GM12878 (cell line): ENCODE data around the gene PREX1. TPM values are rescaled to one million over a fixed set of nuclear protein-coding genes. Genes with fewer than 3 reads are reported as not detected.

Source experiments
- ATAC-seq: fragments of 200-7000 bp; cut with Tn5 transposase; 3 replicates; pipeline ENCODE4 v1.9.1; 2020; ENCODE audit warnings: mild to moderate bottlenecking, moderate library complexity
- BruUV-seq: library from RNA; stranded (reverse); fragments of 400-500 nt; replicated peaks from 2 replicates; lab custom pipeline; 2021; lab: Mats Ljungman, UMichigan
- CTCF ChIA-PET: fragments of 300-600 bp; sonication (Branson Sonifier 250); formaldehyde crosslinking; extraction: SDS; loops from one replicate; lab custom pipeline; 2021; ENCODE audit warnings: inconsistent platforms; lab: Yijun Ruan, JAX
- POLR2A ChIA-PET: fragments of 350-600 bp; formaldehyde crosslinking; extraction: SDS; loops from one replicate; lab custom pipeline; 2021; ENCODE audit warnings: inconsistent platforms; lab: Charles Lee
- RAD21 ChIA-PET: fragments of 300-600 bp; sonication (Branson Sonifier 250); formaldehyde crosslinking; loops from one replicate; lab custom pipeline; 2023; ENCODE audit warnings: antibody characterized with exemption; ENCODE audit not compliant: unreplicated experiment; lab: Charles Lee
- SMC1A ChIA-PET: fragments of 300-600 bp; sonication (Branson Sonifier 250); formaldehyde crosslinking; loops from one replicate; lab custom pipeline; 2023; ENCODE audit not compliant: unreplicated experiment, uncharacterized antibody; lab: Charles Lee
- DNase-seq: peaks from one replicate; pipeline ENCODE4 v3.0.0-alpha.2; 2011; ENCODE audit warnings: low read depth, low spot score
- FAIRE-seq: peaks from 3 replicates; lab custom pipeline; 2011; peaks lifted over from hg19 to GRCh38; lab: Jason Lieb, UNC
- H2AFZ ChIP-seq: 2 replicates; pipeline ENCODE4 v1.6.0; 2011; ENCODE audit warnings: low read depth, low read length, control low read depth; ENCODE audit not compliant: control insufficient read depth
- H3K27ac ChIP-seq: 2 replicates; pipeline ENCODE4 v1.5.1; 2011; ENCODE audit warnings: control low read depth; ENCODE audit not compliant: control insufficient read depth, insufficient read depth
- H3K27me3 ChIP-seq, 2 experiments: replicated peaks in 1 of 2; 2 replicates each; pipeline versions ENCODE4 v1.6.0 to v1.6.1; 2011; ENCODE audit warnings: low read length in 1 of 2; ENCODE audit not compliant: control insufficient read depth in 2 of 2, insufficient read depth in 2 of 2
- H3K36me3 ChIP-seq, 2 experiments: 2 replicates each; pipeline ENCODE4 v1.5.1; 2011; ENCODE audit warnings: low read length in 1 of 2; ENCODE audit not compliant: control insufficient read depth in 2 of 2, insufficient read depth in 2 of 2
- H3K4me1 ChIP-seq: 2 replicates; pipeline ENCODE4 v1.6.1; 2011; ENCODE audit warnings: mild to moderate bottlenecking, low read length, moderate library complexity, mixed read lengths; ENCODE audit not compliant: control insufficient read depth, insufficient read depth
- H3K4me2 ChIP-seq: 2 replicates; pipeline ENCODE4 v1.6.0; 2011; ENCODE audit warnings: control low read depth; ENCODE audit not compliant: control insufficient read depth, insufficient read depth
- H3K4me3 ChIP-seq: fragments of 200-600 bp; sonication (generic); 2 replicates; pipeline ENCODE4 v1.5.1; 2016
- H3K79me2 ChIP-seq: 2 replicates; pipeline ENCODE4 v1.6.0; 2011; ENCODE audit warnings: low read length; ENCODE audit not compliant: control insufficient read depth, insufficient read depth
- H3K9ac ChIP-seq: 2 replicates; pipeline ENCODE4 v1.8.0; 2011; ENCODE audit warnings: low read length, control low read depth, mixed read lengths; ENCODE audit not compliant: control insufficient read depth, insufficient read depth
- H3K9me3 ChIP-seq: replicated peaks from 3 replicates; pipeline ENCODE4 v1.5.1; 2011; ENCODE audit warnings: mild to moderate bottlenecking, low read length; ENCODE audit not compliant: control insufficient read depth, insufficient read depth
- H4K20me1 ChIP-seq: 2 replicates; pipeline ENCODE4 v1.6.0; 2011; ENCODE audit not compliant: control insufficient read depth, insufficient read depth
- CREM ChIP-seq: IDR thresholded peaks from 2 replicates; pipeline ENCODE4 v1.6.1; 2014; ENCODE audit warnings: antibody characterized with exemption, low read depth
- ESRRA ChIP-seq: IDR thresholded peaks from 2 replicates; pipeline ENCODE4 v1.6.1; 2012; ENCODE audit warnings: mild to moderate bottlenecking, low read length, improper control_type of control experiment
- FOS ChIP-seq: IDR thresholded peaks from 3 replicates; pipeline ENCODE4 v1.6.1; 2011; ENCODE audit warnings: borderline replicate concordance; ENCODE audit not compliant: insufficient read length; ENCODE audit errors: extremely low read depth
- HDGF ChIP-seq: fragments of 450-650 bp; IDR thresholded peaks from 2 replicates; pipeline ENCODE4 v1.6.1; 2016; ENCODE audit warnings: antibody characterized with exemption
- IKZF1 ChIP-seq: fragments of 450-650 bp; conservative IDR thresholded peaks from 2 replicates; pipeline ENCODE4 v1.6.1; 2017; ENCODE audit warnings: antibody characterized with exemption, mild to moderate bottlenecking
- RELA ChIP-seq: fragments of 450-650 bp; IDR thresholded peaks from 2 replicates; pipeline ENCODE4 v1.8.0; 2014; ENCODE audit warnings: borderline replicate concordance; ENCODE audit not compliant: partially characterized antibody
- TBL1XR1 ChIP-seq: IDR thresholded peaks from 2 replicates; pipeline ENCODE4 v1.6.1; 2012; ENCODE audit warnings: low read depth, low read length, improper control_type of control experiment
- TCF3 ChIP-seq: IDR thresholded peaks from 2 replicates; pipeline ENCODE4 v1.6.1; 2012; ENCODE audit warnings: low read depth, mild to moderate bottlenecking, low read length, borderline replicate concordance; ENCODE audit not compliant: insufficient read depth
- WGBS: methylation state at CpG from one replicate; pipeline ENCODE4 v1.1.6; 2016; ENCODE audit warnings: low lambda C conversion rate; ENCODE audit not compliant: insufficient replicate concordance, insufficient coverage; ENCODE audit errors: missing lambda C conversion rate; 5-methylcytosine and 5-hydroxymethylcytosine counted together
- in situ Hi-C: fragments of 300-500 bp; cut with MboI; formaldehyde crosslinking; loops from 9 replicates; pipeline ENCODE4 v1.14.3; 2018; ENCODE audit warnings: mixed read lengths
- intact Hi-C: fragments of 100-400 bp; cut with micrococcal nuclease; formaldehyde crosslinking; loops from one replicate; pipeline ENCODE4 v1.14.2; 2022; ENCODE audit not compliant: unreplicated experiment
- polyA plus RNA-seq, 11 experiments: library from polyadenylated mRNA; depleted of rRNA in 4 of 11; unstranded in 6 of 11; stranded (reverse) in 5 of 11; fragments of >200 nt; fragmentation: Nextera tagmentation in 4 of 11; fragmentation: Illumina TruSeq in 1 of 11; extraction: Ambion mirVana in 4 of 11; extraction: Trizol in 1 of 11; gene quantifications; 1 replicate in 1 of 11; 2 replicates in 10 of 11; pipeline versions ENCODE4 v1.2.1 to v1.2.3, GENCODE V29; 2011 to 2016; ENCODE audit warnings: inconsistent platforms in 2 of 11, missing spikeins in 2 of 11, low read depth in 1 of 11
- total RNA-seq, 4 experiments: library from RNA; depleted of rRNA in 3 of 4; stranded (reverse); fragments of >200 nt in 3 of 4; fragmentation: Illumina TruSeq in 1 of 4; extraction: Trizol in 1 of 4; gene quantifications; 2 replicates each; pipeline versions ENCODE4 v1.2.1 to v1.2.3, GENCODE V29; 2013 to 2021
- TF ChIP-seq, protein P1 (sequence below): fragments of 450-650 bp; IDR thresholded peaks from 2 replicates; pipeline ENCODE4 v1.6.1; 2017; ENCODE audit warnings: mild to moderate bottlenecking, moderate library complexity
- TF ChIP-seq, protein P2 (sequence below): fragments of 450-650 bp; IDR thresholded peaks from 2 replicates; pipeline ENCODE4 v1.6.1; 2018; ENCODE audit warnings: borderline replicate concordance, mild to moderate bottlenecking; ENCODE audit not compliant: partially characterized antibody
- TF ChIP-seq, protein P3 (sequence below): fragments of 450-650 bp; IDR thresholded peaks from 2 replicates; pipeline ENCODE4 v1.6.1; 2016; ENCODE audit warnings: mild to moderate bottlenecking, moderate library complexity, borderline replicate concordance

The PREX1 gene
- total and polyA plus RNA-seq, 10 of the 15 experiments (the other 5 are each of a cell fraction or from before 2014, with no cell fraction given) = 2.6 to 114 (median 38.9) TPM

DNA sequence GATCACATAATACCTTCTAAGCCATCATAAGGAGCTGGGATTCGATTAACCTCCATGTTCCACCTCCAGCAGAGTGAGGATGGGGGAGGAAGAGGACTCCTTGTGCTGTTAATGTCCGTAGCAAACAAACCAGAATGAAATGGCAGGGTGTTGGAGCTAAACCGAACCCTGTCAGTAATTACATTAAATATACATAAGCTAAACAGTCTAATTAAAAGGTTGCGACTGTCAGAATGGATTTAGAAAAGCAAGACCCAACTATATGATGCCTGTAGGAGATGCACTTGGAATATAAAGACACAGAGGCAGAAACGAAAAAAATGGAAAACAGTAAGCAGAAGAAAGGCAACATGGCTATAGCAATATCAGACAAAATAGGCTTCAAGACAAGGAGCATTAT lies 13.2 kb downstream of the PREX1 start:
- BruUV-seq = no TSS peak
- intact Hi-C loops = no loop called here
- H3K9me3 ChIP-seq = no peaks in the 10 kb centered on the region; the same call in 1 of the 3 replicates
- H3K36me3 ChIP-seq = peaks cover 4 to 13% of the 10 kb centered on the region in 2 experiments
- in situ Hi-C loops = no loop called here
- no peak overlapping the region for H3K27ac ChIP-seq
- WGBS = 99% methylated on average over 5 of the region's 5 CpGs
- no peak for ATAC-seq
- DNase-seq = no peak
- ChIA-PET POLR2A (interaction anchor here (1.2 kb wide), 1 partner anchor 13 kb away, joined by 3 read pairs; no protein-coding TSS in a partner anchor), SMC1A (interaction anchor here (0.6 to 1.8 kb wide), 5 partner anchors 9 to 67 kb away, joined by 3 to 4 read pairs (median 3); no protein-coding TSS in a partner anchor)
- H4K20me1 ChIP-seq = peaks cover 4% of the 10 kb centered on the region; the same call in 1 of the 2 replicates
- no peak for TF ChIP-seq ESRRA
- TF ChIP-seq TCF3 = no peak
- TF ChIP-seq FOS = no peak
- TF ChIP-seq, protein P1, sequence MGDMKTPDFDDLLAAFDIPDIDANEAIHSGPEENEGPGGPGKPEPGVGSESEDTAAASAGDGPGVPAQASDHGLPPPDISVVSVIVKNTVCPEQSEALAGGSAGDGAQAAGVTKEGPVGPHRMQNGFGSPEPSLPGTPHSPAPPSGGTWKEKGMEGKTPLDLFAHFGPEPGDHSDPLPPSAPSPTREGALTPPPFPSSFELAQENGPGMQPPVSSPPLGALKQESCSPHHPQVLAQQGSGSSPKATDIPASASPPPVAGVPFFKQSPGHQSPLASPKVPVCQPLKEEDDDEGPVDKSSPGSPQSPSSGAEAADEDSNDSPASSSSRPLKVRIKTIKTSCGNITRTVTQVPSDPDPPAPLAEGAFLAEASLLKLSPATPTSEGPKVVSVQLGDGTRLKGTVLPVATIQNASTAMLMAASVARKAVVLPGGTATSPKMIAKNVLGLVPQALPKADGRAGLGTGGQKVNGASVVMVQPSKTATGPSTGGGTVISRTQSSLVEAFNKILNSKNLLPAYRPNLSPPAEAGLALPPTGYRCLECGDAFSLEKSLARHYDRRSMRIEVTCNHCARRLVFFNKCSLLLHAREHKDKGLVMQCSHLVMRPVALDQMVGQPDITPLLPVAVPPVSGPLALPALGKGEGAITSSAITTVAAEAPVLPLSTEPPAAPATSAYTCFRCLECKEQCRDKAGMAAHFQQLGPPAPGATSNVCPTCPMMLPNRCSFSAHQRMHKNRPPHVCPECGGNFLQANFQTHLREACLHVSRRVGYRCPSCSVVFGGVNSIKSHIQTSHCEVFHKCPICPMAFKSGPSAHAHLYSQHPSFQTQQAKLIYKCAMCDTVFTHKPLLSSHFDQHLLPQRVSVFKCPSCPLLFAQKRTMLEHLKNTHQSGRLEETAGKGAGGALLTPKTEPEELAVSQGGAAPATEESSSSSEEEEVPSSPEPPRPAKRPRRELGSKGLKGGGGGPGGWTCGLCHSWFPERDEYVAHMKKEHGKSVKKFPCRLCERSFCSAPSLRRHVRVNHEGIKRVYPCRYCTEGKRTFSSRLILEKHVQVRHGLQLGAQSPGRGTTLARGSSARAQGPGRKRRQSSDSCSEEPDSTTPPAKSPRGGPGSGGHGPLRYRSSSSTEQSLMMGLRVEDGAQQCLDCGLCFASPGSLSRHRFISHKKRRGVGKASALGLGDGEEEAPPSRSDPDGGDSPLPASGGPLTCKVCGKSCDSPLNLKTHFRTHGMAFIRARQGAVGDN = no peak
- no peak for TF ChIP-seq HDGF
- TF ChIP-seq, protein P2, sequence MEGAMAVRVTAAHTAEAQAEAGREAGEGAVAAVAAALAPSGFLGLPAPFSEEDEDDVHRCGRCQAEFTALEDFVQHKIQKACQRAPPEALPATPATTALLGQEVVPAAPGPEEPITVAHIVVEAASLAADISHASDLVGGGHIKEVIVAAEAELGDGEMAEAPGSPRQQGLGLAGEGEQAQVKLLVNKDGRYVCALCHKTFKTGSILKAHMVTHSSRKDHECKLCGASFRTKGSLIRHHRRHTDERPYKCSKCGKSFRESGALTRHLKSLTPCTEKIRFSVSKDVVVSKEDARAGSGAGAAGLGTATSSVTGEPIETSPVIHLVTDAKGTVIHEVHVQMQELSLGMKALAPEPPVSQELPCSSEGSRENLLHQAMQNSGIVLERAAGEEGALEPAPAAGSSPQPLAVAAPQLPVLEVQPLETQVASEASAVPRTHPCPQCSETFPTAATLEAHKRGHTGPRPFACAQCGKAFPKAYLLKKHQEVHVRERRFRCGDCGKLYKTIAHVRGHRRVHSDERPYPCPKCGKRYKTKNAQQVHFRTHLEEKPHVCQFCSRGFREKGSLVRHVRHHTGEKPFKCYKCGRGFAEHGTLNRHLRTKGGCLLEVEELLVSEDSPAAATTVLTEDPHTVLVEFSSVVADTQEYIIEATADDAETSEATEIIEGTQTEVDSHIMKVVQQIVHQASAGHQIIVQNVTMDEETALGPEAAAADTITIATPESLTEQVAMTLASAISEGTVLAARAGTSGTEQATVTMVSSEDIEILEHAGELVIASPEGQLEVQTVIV = no peak
- no peak for TF ChIP-seq IKZF1
- no peak for TF ChIP-seq RELA
- no peak for TF ChIP-seq TBL1XR1
- TF ChIP-seq CREM = no peak
- TF ChIP-seq, protein P3, sequence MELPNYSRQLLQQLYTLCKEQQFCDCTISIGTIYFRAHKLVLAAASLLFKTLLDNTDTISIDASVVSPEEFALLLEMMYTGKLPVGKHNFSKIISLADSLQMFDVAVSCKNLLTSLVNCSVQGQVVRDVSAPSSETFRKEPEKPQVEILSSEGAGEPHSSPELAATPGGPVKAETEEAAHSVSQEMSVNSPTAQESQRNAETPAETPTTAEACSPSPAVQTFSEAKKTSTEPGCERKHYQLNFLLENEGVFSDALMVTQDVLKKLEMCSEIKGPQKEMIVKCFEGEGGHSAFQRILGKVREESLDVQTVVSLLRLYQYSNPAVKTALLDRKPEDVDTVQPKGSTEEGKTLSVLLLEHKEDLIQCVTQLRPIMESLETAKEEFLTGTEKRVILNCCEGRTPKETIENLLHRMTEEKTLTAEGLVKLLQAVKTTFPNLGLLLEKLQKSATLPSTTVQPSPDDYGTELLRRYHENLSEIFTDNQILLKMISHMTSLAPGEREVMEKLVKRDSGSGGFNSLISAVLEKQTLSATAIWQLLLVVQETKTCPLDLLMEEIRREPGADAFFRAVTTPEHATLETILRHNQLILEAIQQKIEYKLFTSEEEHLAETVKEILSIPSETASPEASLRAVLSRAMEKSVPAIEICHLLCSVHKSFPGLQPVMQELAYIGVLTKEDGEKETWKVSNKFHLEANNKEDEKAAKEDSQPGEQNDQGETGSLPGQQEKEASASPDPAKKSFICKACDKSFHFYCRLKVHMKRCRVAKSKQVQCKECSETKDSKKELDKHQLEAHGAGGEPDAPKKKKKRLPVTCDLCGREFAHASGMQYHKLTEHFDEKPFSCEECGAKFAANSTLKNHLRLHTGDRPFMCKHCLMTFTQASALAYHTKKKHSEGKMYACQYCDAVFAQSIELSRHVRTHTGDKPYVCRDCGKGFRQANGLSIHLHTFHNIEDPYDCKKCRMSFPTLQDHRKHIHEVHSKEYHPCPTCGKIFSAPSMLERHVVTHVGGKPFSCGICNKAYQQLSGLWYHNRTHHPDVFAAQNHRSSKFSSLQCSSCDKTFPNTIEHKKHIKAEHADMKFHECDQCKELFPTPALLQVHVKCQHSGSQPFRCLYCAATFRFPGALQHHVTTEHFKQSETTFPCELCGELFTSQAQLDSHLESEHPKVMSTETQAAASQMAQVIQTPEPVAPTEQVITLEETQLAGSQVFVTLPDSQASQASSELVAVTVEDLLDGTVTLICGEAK = no peak
- TF ChIP-seq, all 136 proteins: peak for 0
- no peak for FAIRE-seq
- Histone ChIP-seq H3K4me3 (no peak overlapping the region), H3K4me2 (no peak overlapping the region), H3K79me2 (peaks cover 95% of the 10 kb centered on the region), H3K9ac (no peak overlapping the region), H3K4me1 (peaks cover 38% of the 10 kb centered on the region), H3K27me3 (no peaks in the 10 kb centered on the region), H2AFZ (no peak overlapping the region)
- RAD21 ChIA-PET = interaction anchor here (1.2 kb wide), 1 partner anchor 31 kb away, joined by 3 read pairs; no protein-coding TSS in a partner anchor
- CTCF ChIA-PET = no interaction called here
